Epidermal melanocyte (primary cell): Measurements from ENCODE around the gene CCDC57.

Source experiments
- DNase-seq: peaks from one replicate; pipeline ENCODE4 v3.0.0; 2011; ENCODE audit warnings: low spot score; ENCODE audit not compliant: insufficient read length

Gene CCDC57

DNA sequence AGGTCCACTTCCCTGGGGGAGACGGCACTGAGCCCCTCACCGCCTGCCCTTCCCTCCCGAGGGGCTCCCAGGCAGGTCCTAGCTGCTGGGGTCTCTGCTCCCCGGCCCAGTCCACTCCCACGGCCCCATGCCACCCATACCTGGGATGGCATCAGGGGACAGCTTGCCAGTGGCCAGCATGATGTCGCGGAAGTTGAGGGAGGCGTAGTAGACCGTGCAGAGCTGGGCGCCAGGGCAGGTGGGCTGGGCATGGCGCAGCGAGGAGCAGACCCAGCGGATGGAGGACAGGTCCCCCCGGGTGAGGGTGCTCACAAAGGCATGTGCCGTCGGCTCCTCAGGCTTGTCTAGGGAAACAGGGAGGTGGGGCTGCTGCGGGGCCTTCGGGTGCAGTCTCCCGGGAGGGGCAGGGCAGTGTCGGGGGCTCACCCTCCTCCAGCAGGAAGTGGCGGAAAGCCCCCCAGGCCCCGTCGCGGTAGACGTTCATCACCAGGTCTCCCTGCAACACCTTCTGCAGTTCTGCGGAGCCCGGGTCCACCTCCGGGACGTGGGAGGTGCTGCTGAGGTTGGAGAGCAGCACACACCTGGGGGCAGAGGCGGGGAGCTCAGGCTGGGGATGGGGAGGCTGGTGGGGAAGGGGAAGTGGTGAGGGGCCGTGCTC, 128.1 kb downstream of the CCDC57 start:
- no peak for DNase-seq

DNA sequence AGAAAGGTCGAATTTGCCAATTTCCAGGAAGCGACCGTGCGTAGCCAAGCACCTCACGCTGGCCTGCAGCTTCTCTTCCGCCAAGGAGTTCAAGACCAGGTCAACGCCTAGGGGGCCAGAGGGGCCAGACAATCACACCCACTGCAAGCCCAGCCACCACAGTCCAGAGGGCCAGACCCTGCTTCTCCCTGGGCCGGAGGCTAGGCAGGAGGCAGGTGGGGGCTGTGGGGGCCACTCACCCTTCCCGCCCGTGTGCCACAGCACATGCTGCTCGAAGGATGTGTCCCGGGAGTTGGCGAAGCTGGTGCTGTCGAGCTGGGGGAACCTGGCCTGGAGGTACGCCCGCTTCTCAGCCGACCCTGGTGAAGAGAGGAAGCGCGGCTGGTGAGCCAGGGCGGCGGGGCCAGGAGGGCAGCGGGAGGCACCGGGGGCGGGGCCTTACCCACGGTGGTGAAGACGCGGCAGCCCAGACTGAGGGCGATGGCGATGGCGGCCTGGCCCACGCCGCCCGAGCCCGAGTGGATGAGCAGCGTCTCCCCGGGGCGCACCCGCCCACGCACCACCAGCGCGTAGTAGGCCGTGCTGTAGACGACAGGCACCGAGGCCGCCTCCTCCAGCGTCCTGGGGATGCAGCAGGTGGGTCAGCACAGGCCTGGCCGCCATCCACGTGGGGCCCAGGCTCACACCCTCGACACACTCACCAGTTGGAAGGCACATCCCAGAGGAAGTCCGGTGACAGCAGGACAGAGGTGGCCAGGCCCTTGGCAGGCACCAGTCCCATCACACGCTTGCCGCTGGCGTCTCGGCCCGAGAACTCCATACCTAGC, 128.9 kb downstream of the CCDC57 start:
- no peak for DNase-seq

DNA sequence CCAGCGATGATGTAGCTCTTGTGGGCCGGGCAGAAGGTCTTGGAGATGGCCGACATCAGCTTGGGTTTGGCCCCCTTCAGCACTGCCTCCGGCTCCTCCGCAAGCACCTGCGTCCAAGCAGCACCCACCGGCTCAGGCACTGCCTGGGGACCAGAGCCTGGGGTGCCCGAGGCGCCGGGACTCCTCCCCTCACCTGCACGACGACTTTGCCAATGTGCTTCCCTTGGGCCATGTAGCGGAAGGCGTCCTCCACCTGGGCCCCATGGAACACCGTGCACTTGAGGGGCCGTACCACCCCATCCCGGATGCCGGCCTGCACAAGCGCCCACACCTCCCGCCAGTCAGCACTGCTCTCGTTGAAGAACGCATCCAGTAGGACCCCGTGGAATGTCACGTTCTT, 129.6 kb downstream of the CCDC57 start:
- no peak for DNase-seq

DNA sequence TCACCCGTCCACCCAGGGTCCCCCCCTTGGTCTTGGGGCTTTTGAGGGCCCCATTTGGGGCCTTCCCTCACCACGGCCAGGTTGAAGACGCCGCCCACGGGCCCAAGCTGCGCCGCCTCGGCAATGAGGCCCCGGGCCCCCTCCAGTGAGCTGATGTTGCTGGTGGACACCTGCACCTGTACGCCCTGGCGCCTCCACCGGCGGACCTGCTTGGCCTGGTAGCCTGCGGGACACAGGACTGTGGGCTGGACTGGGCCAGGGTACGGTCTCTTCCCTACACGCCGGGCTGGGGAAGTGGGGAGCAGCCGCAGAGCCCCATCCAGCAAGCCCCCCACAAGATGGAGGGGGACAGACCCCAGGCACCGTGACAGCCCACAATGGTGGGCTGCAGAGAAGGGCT, 130.2 kb downstream of the CCDC57 start:
- no peak for DNase-seq

DNA sequence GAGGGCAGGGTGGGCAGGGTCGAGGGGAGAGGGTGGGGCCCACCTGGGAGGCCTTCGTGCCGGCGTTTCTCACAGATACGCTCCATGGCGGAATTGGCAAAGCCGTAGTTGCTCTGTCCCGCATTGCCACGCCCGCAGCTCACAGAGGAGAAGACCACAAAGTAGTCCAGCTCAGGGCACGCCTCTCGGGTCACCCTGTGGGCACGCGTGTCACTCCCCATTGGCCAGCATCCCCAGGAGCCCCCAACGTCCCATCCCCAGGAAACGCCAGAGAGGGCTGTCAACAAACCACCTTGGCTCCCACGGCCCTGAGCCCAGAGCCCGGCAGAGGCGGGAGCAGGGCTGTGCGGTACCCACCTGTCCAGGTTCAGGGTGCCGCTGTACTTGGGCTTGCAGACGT, 130.7 kb downstream of the CCDC57 start:
- no peak for DNase-seq

DNA sequence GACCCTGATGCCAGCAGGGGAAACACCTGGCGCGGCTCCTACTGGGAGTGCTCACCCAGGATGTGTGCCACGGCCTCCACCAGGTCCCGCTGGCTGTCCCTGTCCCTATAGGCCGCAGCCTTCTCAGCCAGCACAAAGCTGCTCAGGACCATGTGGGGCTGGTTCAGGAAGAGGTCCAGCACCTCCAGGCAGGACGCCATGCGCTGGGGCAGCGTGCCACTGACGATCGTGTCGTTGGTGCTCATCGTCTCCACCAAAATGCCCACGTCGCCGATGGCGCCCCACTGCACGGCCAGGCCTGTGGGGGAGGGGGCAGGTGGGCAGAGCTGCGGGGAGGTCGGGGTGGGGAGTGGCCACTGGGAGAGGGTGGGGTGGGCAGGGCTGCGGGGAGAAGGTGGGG, 131.1 kb downstream of the CCDC57 start:
- no peak for DNase-seq

DNA sequence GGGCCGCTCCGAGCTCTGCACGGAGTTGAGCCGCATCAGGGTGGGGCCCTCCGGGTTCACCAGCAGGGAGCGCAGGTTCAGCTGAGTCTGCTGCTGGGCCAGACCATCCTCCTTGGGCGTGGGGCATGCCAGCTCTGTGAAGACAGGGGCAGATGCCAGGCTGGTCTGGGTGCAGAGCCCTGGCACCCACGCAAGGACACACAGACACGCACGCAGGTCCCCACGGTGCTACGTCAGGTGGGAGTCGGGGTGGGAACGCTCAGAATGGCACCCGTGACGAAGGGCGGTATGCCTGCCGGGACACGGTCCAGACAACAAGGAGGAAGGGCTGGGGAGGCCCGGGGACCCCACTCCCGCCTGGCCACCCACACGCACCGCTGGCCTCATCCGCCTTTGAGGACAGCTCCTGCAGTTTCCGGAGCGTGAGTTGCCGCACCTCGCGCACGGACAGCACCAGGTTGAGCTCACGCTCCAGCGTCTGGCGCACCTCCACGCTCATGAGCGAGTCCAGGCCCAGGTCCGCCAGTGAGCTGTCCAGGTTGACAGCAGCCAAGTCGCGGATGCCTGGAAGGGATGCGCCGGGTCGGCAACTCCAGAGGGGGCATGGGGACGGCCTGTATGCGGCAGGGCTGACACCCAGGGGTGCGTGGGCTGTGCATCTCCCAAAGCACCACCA, 131.7 kb downstream of the CCDC57 start:
- no peak for DNase-seq

DNA sequence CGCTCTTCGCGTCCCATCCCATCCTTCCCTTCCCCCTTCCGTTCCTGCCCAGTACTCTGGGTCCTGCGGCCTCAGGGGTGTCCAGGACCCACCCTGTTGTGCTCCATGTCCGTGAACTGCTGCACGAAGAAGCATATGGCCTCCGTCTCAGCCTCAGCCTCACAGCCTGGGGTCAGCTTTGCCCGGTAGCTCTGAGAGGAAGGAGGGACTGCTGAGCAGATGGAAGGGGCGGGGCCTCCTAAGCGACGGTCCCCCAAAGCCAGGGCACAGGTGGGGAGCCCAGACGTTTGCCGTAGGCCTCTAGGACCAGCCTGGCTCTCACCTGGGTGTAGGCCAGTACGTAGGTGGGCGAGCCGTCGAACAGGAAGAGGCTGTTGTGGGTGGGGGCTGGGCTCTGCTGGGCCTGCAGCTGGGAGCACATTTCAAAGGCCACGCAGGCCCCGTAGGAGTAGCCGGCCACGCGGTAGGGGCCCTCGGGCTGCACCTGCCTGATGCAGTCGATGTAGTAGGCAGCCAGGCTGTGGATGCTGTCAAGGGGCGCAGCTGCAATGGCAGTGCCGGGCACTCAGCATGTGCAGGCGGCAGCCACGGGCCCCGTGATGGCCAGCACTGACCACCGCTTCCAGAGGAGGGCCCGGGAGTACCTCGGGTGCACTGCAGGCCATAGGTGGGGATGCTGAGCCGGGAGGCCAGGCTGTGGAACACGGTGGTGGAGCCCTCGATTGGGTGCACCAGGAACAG, 132.4 kb downstream of the CCDC57 start:
- DNase-seq = no peak

DNA sequence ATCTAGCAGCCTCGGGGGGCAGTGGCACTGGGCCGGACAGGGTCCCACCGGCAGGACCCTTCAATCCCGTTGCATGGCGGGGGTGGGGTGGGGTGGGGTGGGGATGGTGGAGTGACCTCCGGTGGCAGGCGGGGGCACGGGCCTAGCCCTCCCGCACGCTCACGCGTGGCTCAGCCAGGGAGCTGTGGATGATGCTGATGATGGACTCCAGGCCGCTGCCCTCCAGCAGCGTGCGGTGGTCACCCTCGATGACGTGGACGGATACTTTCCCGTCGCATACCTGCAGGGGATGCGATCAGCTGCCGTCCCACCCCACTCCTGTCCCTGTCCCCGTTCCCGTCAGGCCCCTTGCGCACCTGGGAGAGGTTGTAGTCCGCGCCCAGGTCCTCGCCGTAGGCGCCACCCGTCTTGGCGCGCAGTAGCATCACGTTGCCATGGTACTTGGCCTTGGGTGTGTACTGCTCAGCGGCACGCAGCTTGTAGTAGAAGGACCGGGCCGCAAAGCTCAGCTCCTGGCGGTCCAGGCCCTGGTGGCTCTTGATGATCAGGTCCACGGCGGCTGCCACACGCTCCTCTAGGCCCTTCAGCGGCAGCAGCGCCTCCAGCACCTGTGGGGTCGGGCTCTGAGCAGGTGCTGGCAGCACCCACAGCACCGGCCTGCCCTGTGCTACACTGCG, 133.5 kb downstream of the CCDC57 start:
- DNase-seq = no peak

DNA sequence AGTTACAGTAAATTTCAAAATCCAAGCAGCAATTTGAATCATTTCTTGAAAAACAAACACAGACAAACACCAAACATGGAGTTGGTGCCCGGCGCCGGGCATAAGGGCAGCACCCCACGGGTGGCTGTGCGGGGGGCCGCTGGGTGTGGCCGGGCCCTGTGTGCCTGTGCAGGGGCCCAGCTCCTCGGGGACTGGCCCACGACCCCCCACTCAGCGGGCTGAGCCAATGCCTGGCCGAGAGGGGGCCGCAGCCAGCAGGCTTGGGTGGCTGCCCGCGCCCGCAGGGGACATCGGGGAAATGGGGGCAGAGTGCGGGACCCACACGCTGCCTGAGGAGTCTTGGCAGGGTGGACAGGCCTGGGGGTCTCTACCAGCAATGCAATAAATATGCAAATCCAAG, 134.2 kb downstream of the CCDC57 start:
- no peak for DNase-seq

DNA sequence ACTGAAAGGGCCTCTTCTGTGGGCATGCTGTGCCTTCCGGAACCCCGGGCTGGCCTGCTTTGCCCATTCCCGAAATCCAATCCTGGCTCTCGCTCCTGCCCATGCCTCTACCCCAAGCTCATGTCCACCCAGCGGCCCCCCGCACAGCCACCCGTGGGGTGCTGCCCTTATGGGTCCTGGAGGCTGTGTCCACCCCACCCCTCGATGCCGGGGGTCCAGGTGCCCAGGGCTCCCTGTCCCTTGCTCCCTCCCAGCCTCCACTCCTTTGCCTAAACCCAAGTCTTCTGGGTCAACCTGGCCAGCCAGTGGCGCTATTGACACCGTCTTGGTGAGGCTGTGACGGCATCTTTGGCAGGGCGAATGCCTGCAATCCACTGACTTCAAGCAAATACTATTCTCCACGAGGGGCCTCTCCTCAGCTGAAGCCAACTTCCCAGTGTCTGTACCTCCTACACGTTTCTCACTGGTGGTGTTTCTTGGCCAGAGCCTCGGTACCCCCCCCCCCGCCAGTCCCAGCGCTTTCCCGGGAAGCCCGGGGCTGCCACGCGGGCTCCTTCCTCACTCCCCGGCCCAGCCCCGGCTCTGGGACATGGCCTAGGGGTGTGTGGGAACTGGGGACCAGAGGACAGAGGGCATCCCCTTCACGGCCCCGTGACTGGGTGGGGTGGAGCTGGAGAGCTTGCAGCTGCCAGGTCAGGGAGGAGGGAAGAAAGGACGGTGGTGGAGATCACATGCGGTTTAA, 134.9 kb downstream of the CCDC57 start:
- no peak for DNase-seq

DNA sequence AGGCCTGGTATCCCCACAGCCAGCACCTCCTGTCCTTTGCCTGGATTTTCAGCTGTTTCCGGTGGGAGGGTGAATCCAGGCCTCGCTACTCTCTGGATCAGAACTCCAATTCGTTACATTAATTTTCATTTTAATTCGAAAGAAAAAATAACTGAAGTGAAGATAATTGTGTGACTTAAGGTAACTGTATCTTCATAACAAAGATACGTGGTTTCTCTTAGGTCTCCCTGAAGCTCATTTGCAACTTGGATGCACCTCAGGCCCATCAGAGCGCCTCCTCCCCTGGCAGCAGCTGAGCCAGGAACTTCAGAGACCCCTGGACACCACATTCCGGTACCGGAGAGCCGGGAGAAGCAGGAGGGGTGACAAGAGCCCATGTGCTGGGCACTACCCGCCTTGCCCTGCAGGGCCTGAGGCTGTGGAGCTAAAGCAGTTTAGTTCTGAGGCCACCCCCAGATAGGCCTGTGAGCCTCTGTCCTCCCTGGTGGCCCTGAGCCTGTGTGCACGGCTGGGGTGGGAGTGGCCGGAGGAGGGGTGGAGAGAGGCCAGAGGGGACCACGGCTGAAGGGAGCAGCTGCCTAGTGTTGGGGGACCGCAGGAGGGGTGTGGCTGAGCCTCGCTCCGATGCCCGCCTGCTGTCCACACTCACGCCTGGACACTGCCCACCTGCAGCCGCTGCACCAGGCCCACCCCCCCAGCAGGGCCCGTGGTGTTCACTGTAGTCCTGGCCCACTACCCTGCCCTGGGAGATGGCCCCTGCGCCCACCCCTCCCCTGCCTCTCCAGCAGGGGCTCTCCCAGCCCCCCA, 135.7 kb downstream of the CCDC57 start:
- no peak for DNase-seq

DNA sequence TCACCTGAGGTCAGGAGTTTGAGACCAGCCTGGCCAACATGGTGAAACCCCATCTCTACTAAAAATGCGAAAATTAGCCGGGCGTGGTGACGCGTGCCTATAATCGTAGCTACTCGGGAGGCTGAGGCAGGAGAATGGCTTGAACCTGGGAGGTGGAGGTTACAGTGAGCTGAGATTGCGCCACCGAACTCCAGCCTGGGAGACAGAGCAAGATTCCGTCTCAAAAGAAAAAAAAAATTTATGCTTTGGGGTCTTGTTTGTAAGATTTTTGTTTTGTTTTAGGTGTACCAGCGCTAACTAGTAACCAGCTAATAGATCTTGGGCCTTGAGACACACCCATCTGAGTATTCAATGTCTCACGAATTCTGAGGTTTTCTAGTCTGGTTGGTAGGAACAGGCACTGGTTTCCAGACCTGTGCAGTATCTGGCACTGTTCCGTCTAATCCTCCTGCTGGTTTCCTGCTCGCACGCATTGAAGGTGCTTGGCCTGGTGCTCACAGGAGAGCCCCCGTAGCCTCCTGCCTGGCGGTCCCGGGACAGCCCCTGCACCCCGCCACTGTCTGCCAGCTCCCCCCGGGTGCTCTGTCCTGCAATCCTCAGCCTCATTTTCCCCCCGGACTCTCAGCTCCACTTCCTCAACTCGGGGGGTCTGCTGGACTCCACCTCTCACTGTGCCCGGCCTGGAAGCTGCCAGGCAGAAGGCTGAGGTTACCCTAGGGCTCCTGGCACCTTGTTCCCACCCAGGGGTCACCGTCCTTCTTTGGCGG, 136.4 kb downstream of the CCDC57 start:
- DNase-seq = no peak

DNA sequence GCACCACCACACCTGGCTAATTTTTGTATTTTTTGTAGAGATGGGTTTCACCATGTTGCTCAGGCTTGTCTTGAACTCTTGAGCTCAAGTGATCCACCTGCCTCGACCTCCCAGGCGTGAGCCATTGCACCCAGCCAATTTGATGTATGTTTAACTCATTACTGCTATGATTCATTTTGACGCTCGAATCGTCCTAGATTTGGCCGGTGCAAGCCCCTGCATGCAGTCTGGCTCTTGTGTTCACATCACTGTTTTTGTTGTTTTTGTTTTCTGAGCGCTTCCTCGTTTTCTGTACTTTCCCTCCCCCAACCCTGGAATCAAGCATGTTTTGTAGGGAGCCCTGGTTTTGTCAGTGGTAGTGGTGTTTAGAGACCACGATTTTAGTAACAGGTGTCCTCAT, 139.2 kb downstream of the CCDC57 start:
- DNase-seq = no peak

DNA sequence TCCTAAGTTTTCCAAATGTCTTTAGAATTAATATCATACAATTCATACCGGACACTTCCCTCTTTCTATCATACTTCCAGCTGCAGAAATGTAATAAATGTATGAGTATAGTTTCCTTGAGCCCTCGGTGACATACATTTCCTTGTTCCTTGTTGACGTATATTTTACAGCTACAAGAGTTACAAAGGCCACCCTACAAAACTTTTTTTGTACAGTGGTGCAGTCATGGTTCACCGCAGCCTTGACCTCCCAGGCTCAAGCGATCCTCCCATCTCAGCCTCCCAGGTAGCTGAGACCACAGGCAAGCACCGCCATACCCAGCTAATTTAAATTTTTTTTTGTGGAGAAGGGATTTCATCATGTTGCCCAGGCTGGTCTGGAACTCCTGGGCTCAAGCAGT, 139.8 kb downstream of the CCDC57 start:
- no peak for DNase-seq

DNA sequence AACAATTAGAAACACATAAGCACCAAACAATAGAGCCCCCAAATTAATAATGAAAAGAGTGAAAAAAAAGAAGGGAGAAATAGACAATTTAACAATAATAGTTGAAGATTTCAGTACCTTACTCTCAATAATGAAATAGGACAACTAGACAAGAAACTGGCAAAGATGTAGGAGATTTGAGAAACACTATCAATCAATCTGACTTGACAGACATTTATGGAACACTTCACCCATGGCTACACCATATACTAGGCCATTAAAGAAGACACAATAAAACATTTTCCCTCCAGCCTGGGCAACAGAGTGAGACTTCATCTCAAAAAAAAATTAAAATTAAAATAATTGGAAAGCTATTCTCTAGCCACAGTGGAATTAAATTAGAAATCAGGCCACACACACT, 142.0 kb downstream of the CCDC57 start:
- DNase-seq = no peak

DNA sequence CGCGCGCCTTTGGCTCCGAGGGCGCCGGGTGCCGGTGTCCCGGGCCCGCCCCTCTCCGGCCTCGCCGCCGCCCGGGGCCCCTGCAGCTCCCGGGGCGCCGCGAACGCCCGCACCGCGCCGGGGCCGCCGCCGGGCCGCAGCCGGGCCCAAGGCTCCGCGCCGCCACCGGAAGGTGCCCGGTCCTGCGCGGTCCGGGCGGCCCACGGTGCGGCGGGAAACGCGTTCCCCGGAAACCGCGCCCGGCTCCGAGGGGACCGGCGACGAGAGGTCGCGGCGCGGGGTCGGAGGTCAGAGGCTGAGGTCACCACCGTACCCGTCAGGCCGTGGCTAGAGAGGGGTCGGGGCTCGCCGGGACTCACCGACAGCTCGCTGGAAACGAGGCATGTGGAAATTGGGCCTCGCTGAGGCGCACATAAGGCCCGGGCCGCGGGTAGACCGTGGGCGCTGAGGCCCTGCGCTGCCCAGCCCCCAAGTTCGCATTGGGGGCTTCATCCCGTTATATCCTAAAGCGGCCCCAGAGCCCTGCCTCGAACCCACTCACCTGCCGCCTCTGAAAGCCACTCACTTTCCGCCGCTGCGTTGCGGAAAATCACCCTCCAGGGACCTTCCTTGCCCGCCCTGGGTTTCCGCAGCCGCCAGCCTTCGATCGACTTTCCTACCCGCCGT, 146.9 kb downstream of the CCDC57 start, which contains the start of gene DUS1L:
Gene DUS1L (minus strand): TSS at position 167 of the 666 bp plus-strand sequence. CDS start 745 bp downstream, outside the sequence.
- peak; percentile 80 for DNase-seq

DNA sequence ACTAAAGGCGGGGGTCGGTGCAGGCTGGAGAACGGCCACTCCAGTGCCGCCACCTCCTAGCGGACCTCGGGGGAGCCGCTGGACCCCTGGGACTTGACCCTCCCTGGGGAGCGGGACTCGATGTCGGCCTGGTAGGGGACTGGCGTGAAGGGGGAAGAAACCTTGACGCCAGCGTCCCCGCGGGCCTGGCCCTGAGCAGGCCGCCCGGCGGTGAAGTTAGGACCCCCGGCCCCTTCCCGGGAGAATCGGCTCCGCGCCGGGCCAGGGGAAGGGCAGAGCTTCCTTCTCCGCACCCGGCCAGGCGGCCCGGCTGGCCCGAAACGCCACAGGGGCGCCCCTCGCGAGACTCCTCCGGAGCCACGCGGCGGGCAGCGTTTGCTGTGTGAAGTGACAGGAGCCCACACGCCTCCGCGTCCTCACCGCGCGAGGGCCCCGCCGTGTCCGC, 147.4 kb downstream of the CCDC57 start:
- no peak for DNase-seq
